SKM-1 treated with dmso at 0.1 percent for 144 hours (cell line): ENCODE measurements around the gene ATP10D.

ENCODE experiments used
- DNase-seq: peaks from one replicate; lab custom pipeline; 2025; ENCODE audit not compliant: unreplicated experiment; lab: John Stamatoyannopoulos, UW

The ATP10D gene

DNA sequence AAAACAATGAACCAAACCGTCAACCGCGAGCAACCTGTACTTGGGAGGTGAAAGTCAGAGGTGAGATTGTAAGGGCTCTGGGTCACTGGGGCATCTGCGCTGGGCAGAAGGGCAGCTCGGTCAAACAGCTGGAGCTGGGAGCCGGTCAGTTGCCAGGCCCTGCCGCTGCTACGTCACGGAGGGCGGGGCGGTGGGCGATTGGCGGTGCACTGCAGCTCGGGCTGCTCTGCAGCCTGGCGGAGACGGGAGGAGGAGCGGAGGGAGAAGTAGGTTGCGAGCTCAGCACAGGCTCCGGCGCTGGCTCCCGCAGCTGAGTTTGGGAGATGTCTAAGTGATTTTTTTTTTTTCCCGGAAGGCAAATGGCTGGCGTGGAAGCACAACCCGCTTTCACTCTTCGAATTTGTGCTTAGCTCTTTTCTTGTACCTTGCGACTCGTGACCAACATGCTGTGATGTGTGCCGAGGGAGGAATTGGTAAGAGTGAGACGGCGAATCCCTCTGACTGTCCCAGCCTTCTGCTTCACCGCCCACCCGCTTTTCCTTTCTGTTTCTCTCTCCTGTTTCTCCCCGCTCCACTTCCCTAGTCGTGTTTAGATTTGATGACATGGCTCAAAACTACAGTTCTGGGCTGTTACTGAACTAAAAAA, at the start of gene ATP10D:
ATP10D (plus strand) TSS at position 229 of the 646 bp plus-strand sequence. CDS start 27,266 bp downstream, outside the sequence.
- DNase-seq, result peak; percentile 85

DNA sequence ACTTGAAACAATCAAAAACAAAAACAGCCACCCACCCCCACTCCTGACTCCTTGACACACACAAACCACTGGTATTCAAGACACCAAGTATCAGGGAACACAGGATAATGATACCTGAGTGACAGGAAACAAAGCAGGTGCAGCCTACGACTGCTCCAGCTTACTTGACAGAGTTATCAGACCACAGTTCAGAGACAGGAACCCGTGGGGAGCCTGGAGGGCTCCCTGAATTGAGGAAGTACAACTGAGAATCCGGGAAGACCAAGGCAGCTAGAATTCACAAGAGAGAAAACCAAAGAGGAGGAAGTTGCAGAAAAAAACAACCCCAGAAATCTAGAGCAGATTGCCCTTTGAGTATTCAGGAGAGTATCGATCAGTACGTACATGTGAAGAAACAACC, 42.1 kb upstream of the ATP10D start:
- DNase-seq, result peak; percentile 83

DNA sequence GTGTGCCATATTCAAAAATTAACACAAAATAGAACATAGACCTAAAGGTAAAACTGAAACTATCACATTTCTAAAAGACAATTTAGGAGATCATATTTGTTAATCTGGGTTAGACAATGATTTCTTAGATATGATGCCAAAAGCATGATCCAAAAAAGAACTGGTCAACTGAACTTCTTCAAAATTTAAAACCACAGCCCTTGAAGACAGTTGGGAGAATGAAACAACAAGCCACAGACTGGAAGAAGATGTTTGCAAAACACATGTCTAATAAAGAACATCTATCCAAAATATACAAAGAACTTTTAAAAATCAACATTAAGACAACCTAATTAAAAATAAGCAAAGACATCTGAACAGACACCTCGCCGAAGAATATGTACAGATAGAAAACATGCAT, 41.0 kb upstream of the ATP10D start:
- DNase-seq, result peak; percentile 33

DNA sequence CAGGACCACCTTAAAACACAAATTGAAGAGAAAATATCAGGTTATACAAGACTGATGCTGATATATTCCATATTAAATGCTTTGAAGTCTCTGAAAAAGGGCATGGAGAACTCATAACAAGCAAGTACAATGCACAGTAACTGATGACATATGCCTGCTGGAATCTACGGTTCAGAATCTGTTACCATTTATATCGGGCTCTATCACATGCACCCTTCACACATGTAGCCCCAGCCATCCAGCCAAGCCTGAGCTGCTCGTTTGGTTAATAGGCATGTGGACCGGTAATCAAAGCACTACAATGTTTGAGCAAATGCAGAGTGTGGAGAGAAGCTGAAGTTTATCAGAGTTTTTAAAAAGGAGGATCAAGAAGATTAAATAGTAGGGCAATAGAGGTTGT, 33.4 kb upstream of the ATP10D start:
- DNase-seq, result no peak

DNA sequence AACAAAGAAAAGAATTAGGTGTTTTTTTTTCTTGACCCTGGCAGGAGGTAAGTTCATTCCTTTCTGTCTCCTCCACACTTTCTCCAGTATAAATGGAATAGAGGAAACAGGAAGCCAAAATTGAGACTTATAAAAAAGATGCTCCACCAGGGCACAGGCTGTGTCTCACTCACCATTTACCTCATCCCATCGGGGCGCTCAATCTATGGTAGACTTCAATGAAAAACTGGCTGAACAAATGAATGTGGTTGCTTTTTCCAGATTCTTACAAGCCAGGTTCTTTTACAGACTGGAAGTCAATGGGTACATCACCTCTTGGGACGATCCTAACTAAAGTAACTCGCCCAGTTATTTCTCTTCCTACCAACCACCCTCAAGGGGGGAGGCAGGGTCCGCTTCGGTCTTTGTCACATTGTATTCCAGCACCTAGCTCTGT, 22.3 kb upstream of the ATP10D start:
- no peak for DNase-seq

DNA sequence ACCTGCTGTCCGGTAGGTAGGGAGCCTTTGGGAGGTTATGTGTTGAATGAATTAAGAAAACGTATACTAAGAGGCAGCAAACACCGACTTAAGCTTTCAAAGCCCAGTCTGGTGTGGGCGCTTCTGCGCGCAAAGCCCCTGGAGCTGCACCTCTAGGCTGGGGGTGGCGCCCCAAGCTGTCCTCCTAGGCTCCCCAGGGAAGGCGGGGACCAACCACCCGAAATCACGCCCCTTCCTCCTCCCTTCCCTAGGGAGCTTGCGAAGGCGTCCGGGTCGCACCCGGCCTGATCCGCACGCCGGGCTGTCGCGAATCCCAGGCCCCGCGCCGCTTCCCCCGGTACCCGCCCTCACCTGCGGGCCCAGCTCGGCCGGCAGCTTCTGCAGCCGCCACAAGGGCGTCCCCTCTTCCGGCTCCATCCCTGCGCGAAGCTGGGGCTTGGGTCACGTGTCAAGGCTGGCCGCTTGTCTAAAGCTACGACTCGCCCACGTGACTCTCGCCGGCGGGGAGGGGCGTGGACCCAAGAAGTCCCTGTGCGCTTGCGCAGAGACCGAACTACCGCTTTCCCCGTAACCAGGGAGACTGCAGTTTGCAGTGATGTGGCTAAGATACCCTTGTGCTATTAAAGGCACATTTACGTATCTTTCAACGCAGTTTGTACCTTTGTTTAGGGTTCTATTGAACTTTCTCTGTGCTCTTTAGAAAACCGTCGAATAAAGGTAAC, 21.7 kb upstream of the ATP10D start, which contains the start of gene COMMD8:
COMMD8 (minus strand) TSS at position 468 of the 722 bp plus-strand sequence; CDS start at position 417, 51 bp downstream.
- peak; percentile 88 for DNase-seq

DNA sequence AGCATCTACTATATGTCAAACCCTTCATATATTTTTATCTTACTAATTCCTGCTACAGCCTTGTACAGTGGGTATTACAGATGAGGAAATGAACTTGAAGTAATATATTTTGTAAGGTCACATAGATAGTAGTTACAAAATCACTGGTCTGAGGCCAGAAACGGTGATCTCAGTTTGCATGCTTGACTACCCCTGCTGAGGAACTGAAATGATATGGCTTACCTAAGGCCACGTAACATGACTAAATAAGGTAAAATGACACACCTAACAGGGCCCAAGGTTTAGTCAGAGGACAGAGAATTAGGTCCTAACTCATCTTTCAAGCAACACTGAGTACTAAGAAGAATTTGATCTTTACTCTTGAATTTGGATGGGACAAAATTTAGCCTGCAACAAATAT, 20.1 kb upstream of the ATP10D start:
- peak; percentile 80 for DNase-seq

DNA sequence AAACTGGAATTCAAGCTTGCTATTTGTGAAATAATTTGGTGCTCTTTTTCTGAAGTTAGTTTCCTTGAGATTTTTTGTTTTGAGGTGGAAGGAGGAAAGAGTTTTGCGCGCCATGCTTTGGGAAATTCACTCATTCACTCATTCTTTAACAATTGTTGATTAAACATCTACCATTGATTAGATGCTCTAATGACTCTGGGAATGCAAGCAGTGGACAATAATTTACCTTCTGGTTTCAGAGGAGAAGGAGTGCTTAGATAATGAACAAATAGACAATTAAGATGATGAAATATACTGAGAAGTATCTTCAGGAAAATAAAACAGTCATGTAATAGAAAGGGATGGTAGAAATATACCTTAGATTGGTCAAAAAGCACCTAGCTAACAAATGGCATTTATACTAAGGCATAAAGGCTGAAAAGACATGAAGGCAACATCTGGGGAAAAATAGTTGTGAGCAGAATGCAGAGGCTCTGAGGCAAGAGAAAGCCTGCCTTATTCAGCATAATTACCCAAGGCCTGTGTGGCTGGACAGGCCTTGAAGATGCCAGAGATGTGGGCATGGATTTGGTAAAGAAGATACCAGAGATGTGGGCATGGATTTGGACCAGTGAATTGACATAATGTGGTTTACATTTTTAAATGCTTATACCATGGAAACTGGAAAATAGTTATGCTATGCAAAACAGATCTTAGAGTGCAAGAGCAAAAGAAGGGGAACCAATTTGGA, 18.9 kb upstream of the ATP10D start:
- DNase-seq, result no peak

DNA sequence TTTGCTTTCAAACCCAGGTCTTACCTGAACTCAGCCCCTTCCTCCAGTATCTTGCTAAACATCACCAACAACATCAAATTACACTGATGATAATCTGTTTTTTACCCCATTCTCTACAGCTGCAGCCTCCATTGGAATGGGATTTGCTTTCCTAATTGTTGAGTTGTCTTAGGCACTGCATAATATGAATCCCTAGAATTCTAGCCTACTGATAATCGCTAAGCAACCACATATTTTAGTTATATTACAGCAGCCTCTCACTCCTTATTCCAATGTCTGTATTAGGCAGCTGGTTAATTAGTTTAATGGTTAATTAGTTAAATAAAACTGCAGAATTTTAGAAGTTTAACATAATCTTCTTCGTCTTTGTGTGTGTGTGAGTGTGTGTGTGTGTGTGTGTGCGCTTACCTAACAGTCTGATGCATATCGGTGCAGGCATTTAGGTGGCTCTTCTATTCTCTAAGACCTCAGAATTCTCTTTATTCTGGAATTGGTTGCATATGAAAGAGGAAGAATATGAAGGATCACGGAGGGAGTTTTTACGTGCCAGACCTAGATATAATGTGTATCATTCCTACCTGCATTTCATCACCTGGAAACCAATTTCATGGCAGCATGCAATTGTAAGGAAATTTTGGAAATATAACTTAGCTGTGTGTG, 16.2 kb upstream of the ATP10D start:
- DNase-seq, result no peak

DNA sequence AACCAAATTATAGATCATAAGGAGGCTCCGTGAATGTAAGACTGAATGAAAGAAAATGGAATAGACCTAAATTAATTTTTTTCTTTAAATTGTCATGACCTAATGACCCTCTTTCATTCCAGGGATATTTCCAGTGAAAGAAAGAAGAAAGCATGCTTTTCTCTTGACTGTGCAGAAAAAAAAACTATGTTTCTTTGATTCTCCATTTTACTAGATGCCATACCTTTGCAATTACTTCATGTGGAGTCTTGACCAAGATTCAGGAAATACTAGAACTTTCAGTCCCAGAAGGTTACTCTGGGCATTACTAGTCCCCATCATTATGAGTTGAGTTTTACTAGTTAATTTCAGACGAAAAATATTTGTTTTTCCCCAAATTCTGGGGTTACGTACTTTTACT, 15.1 kb upstream of the ATP10D start:
- DNase-seq, result no peak

DNA sequence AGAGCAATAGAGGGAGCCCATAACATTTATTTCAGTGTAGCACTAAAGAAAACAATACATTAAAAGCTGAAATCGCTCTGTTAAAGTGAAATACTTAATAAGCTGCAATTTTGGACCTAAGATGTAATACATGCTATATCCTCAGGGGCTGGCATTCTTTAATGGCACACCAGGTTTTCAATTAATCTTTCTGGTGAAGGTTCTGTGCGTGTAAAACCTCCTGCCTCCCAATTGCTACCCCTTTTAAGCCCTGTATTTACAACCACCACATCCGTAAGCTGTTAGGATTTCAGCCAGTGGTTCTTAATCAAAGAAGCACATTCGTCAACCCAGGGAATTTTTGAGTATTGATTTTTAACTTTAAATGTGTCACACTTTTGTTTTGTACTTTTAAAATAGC, 14.0 kb upstream of the ATP10D start:
- DNase-seq, result no peak

DNA sequence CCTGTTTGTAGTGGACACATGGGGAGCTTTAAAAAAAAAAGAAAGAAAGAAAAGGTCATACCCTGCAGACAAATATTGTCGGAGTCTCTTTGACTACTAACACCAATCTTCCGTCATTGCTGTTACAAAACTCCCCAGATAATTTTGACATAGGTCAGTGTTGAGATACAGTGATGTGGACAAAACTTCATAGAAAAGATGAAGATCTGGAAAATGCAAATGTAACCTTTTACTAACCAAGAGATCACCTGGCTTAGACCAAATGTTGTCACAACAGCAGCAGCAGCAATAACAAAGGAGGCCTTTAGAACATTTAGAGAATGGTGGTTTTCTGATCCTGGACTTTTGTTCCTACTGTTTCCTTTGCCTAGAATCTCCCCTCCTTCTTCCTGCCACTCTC, 13.5 kb upstream of the ATP10D start:
- DNase-seq, result no peak

DNA sequence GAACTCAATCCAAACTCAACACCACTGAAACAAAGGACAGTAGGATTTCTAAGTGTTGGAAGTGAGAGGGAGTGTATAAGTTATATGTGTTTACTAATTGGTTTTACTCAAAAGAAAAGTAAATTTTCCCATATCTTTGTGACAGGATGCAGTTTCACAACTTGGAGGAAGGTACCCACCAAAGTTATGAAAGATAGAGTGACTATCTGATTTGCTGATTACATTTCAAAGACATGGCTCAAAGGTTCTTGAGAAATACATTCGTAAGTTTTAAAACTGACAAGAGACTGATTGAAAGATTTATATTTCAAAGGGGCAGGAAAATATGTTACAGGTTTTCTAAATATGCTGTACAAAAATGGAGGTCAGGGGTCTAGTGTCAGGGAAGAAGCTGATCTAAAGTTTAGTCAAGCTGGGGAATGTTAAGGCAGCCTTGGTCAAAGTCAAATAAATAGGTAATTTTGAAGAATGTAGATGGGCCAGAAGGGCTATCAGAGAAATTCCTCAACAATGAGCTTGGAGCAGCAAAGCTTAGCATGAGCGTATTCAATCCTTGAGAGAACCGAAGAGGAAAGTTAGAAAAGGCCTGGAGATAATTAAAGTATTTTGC, 11.8 kb upstream of the ATP10D start:
- no peak for DNase-seq

DNA sequence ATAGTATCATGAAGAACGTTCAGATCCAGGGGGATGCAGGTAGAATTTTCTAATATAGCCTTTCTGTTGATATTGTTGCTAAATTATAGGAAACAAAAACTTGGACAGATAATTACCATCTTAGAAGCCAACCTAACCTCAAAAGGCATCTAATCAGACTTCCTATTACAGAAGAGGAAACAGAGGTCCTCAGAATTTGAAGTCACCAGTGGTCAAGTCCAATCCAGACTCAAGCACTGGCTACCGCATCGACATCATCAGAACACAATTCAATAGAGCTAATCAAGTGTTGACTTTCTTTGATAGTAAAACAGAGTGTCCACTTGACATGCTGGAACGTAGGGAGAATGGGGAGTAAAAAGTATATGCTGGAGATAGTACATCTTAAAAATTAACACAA, 10.3 kb upstream of the ATP10D start:
- DNase-seq, result no peak

DNA sequence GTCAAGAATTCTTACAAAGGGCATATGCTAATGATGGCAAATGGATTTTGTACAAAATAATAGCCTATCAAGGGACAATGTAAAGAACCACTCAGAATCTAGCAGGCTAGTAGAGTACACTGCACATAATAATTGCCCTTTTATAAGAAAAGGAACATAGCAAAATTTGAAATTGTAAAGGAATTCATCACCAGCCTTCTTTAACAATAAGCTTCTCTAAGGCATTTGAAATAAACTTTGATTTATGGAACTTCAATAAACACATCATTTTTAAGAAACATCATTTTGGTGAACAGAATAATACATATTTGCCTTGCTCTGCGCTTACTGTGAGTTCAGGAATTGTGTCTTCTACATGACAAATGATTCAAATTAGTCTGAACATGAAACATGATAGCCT, 9.7 kb upstream of the ATP10D start:
- no peak for DNase-seq

DNA sequence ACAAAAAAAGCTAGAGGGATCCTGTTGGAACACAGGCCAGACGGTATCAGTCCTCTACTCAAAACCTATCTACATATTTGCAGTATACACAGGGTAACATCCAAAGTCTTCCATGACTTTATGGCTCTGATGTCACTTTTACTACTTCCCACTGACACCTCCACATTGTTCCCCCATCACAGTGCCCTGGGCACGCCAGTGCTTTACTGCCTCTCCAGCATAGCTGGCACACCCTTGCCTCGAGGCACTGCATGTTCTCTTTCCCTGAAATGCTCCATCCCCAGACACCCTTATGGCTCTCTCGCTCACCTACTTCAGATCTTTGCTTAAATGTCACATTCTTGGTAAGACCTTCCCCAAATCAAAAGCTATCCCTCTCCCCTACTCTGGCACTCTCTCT, 6.3 kb upstream of the ATP10D start:
- DNase-seq, result no peak

DNA sequence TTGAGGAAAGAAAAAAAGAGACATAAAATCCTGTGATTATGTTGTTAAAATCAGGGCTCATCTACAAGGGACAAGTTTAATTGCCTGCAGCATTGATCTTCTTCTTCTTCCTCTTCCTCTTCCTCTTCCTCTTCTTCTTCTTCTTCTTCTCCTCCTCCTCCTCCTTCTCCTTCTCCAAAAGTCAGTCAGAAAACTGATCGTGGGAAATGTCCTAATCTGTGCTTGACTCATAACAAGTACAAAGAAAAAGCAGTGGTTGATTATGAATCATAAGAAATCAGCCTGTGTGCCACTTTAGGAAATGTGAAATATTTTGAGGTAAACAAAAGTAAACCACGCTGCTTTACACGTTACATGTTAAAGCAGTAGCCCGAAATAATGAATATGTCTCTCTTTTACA, 2.7 kb upstream of the ATP10D start:
- no peak for DNase-seq

DNA sequence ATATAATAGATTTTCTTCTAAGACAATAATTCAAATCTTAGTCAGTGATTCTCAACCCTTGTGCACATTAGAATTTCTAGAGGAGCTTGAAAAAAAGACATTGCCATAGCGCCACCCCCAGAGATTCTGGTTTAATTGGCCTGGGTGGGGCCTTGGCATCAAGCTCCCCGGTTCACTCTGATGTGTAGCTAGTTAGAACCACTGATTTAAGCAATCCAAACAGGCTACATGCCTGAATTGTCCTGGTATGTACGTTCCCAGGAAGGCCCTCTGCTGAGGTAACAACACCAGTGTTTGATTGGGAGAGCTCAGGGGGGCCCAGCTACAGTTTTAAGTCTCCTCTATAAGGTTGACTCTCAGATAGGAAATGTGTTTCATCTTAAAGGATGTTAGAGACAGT, 1.3 kb upstream of the ATP10D start:
- DNase-seq, result no peak

DNA sequence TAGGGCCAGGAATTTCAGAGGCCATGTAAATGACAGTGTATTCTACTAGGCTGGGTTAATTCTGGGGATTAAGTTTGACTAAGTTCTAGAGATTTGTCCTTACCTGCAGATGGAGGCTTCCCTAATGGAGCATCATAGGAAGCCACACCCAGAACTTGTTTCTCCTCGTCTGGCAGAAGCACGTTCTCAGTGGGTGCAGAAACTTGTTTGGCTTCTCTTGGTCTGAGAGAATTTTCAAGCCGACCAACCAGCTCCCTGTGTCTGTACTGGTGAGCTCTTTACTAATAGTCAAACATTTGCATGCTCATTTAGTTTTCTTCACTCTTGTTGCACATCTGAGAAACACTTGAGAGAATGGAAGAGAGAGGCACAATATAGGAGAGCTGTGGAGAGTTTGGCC, 907 bp upstream of the ATP10D start:
- DNase-seq, result no peak

DNA sequence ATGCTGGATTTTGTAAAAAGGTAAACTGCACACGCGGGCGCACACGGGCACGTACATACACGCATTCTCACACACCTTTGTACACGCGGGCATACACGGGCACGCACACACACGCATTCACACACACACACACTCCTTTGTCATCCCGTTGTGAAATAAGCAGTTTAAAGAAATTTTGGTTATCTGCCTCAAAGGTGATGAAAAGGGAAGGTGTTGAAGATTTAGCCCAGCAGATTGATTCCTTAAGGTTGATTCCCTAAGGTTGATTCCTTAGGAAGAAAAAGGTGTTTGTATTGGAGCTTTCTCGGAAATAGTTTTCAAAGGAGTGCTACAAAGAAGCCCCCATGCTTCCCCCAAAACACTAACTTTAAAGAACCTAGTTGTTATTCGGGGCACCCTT, 693 bp downstream of the ATP10D start:
- DNase-seq, result no peak

DNA sequence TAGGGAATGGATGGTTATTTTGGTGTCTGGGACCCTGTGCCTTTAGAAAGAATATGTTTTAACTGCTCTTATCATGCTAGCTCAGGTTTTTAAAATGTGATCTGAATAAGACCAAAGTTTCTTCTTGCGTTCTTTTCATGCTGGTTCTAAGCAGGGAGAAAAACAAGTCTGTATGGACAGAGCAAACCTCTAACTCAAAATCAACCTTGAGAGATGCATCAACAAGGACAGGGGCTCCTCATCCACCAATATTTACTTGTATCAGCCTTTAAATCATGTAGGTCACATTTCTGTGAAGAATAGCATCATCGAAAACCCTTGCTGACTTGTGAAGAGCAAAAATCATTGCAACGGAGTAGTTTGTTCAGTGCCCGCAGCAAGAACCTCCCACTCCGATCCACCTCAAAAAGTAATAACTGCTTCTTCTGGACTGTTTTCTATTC, 1.2 kb downstream of the ATP10D start:
- DNase-seq, result no peak
